ENCODE measurements around the gene ERCC5.

The ERCC5 gene

DNA sequence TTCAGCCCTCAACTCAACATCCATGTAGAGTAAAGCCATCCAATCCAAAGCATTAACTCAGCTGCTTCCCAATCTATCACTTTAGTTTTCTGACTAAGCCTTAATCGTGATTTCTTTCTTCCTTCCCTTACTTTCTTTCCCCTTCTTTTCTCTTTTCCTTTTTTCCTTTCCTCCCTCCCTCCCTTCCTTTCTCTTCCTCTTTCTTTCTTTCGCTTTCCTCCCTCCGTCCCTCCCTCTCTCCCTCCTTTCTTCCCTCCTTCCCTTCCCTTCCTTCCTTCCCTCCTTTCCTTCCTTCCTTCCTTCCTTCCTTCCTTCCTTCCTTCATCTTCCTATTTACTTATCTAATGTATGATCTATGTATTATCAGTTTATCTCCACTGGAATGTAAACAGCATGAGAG, 71.2 kb downstream of the ERCC5 start:
- DNase-seq (ENCODE audit: low read depth, low spot score) = no peak

DNA sequence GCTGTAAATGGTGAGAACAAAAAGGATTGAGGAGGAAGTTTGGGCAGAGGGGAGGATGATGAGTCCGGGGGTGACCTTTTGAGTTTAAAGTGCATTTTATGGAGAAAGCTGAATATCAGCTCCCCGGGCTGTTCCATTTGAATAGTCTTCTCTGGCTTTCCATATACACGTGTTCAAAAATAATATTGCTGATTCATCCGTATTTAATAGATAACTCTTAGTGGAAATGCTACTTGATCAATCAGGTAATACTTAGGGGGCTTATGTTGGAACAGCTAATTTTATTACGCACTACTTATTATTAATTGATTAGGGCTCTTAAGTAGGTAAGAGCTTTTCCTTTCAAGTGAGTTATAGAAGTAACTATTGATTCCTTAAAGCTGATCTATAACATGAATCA, 76.4 kb downstream of the ERCC5 start:
- no peak for DNase-seq (ENCODE audit: low read depth, low spot score)
